Neuronal stem cell (in vitro differentiated cells): Measurements from ENCODE around the gene CBX4.

Experiments
- DNase-seq: peaks from one replicate; pipeline ENCODE4 v3.0.0-alpha.2; 2013; ENCODE audit warnings: low spot score
- H2AFZ ChIP-seq: one replicate; pipeline ENCODE4 v1.6.1; 2013; ENCODE audit warnings: mild to moderate bottlenecking, low read length, inconsistent platforms
- H2AK5ac ChIP-seq: 2 replicates; pipeline ENCODE4 v1.6.1; 2013; ENCODE audit warnings: low read depth, mild to moderate bottlenecking, inconsistent platforms, low read length, moderate library complexity, mixed read lengths
- H2BK120ac ChIP-seq: 2 replicates; pipeline ENCODE4 v1.6.1; 2013; ENCODE audit warnings: low read depth, mild to moderate bottlenecking, inconsistent platforms, low read length, moderate library complexity, mixed read lengths
- H2BK12ac ChIP-seq: one replicate; pipeline ENCODE4 v1.6.1; 2013; ENCODE audit warnings: low read length, inconsistent platforms
- H2BK15ac ChIP-seq: 2 replicates; pipeline ENCODE4 v1.6.1; 2013; ENCODE audit warnings: mild to moderate bottlenecking, low read length, inconsistent platforms, mixed read lengths
- H2BK5ac ChIP-seq: one replicate; pipeline ENCODE4 v1.6.1; 2013; ENCODE audit warnings: inconsistent platforms, mild to moderate bottlenecking, low read length, moderate library complexity
- H3K14ac ChIP-seq: one replicate; pipeline ENCODE4 v1.6.1; 2013; ENCODE audit warnings: low read length, inconsistent platforms
- H3K18ac ChIP-seq: 2 replicates; pipeline ENCODE4 v1.6.1; 2013; ENCODE audit warnings: low read length, inconsistent platforms
- H3K23ac ChIP-seq: 2 replicates; pipeline ENCODE4 v1.6.1; 2013; ENCODE audit warnings: low read depth, mild to moderate bottlenecking, mixed read lengths, low read length, inconsistent platforms; ENCODE audit not compliant: poor library complexity
- H3K27ac ChIP-seq: replicated peaks from 3 replicates; pipeline ENCODE4 v1.5.1; 2013; ENCODE audit warnings: low read length, inconsistent platforms
- H3K27me3 ChIP-seq, 3 experiments: 2 replicates each; pipeline ENCODE4 v1.6.1; 2013; ENCODE audit warnings: low read length in 3 of 3, mild to moderate bottlenecking in 2 of 3, inconsistent platforms in 1 of 3, low read depth in 1 of 3, mixed read lengths in 1 of 3, moderate library complexity in 1 of 3; ENCODE audit not compliant: control insufficient read depth in 3 of 3, insufficient read depth in 3 of 3
- H3K36me3 ChIP-seq, 2 donors: replicated peaks in 1 of 2; 2 replicates each; pipeline ENCODE4 v1.6.1; 2013; ENCODE audit warnings: low read length in 2 of 2; ENCODE audit not compliant: control insufficient read depth in 2 of 2, insufficient read depth in 2 of 2
- H3K4ac ChIP-seq: 2 replicates; pipeline ENCODE4 v1.6.1; 2013; ENCODE audit warnings: inconsistent platforms, mild to moderate bottlenecking, low read length, moderate library complexity
- H3K4me1 ChIP-seq, 2 donors: 1 replicate in 1 of 2; 2 replicates in 1 of 2; pipeline ENCODE4 v1.6.1; 2013; ENCODE audit warnings: low read length in 2 of 2, low read depth in 1 of 2; ENCODE audit not compliant: control insufficient read depth in 2 of 2, insufficient read depth in 1 of 2
- H3K4me2 ChIP-seq: one replicate; pipeline ENCODE4 v1.6.1; 2013; ENCODE audit warnings: mild to moderate bottlenecking, low read length, inconsistent platforms; ENCODE audit not compliant: insufficient read depth, poor library complexity, severe bottlenecking
- H3K4me3 ChIP-seq, 2 donors: 2 replicates each; pipeline ENCODE4 v1.5.1; 2013; ENCODE audit warnings: low read length in 2 of 2, mild to moderate bottlenecking in 2 of 2, inconsistent platforms in 1 of 2, moderate library complexity in 1 of 2
- H3K79me1 ChIP-seq: one replicate; pipeline ENCODE4 v1.6.1; 2013; ENCODE audit warnings: low read depth, mild to moderate bottlenecking, inconsistent platforms, low read length, moderate library complexity
- H3K9ac ChIP-seq: one replicate; pipeline ENCODE4 v1.6.1; 2013; ENCODE audit warnings: mild to moderate bottlenecking, low read depth, low read length, inconsistent platforms; ENCODE audit not compliant: poor library complexity
- H3K9me3 ChIP-seq, 2 donors: replicated peaks in 1 of 2; 2 replicates each; pipeline versions ENCODE3 to v1.6.1; 2013; ENCODE audit warnings: low read length in 2 of 2, mild to moderate bottlenecking in 2 of 2, inconsistent platforms in 1 of 2, low read depth in 1 of 2, mixed read lengths in 1 of 2, moderate library complexity in 1 of 2; ENCODE audit not compliant: control insufficient read depth in 2 of 2, insufficient read depth in 1 of 2
- H4K8ac ChIP-seq: one replicate; pipeline ENCODE4 v1.6.1; 2013; ENCODE audit warnings: low read depth, mild to moderate bottlenecking, inconsistent platforms, low read length, moderate library complexity
- H4K91ac ChIP-seq: one replicate; pipeline ENCODE4 v1.6.1; 2013; ENCODE audit warnings: low read length, low read depth, mild to moderate bottlenecking, inconsistent platforms; ENCODE audit not compliant: poor library complexity
- WGBS, 2 donors: extraction: QIAGEN DNeasy Blood & Tissue Kit; methylation state at CpG; one replicate each; pipeline ENCODE4 v1.1.7; 2013; ENCODE audit warnings: missing lambda C conversion rate in 2 of 2, mixed read lengths in 1 of 2; ENCODE audit not compliant: insufficient read length in 2 of 2, insufficient replicate concordance in 1 of 2; ENCODE audit errors: extremely low coverage in 2 of 2; 5-methylcytosine and 5-hydroxymethylcytosine counted together

The CBX4 gene

GRCh38 chr17:79785017-79785899 lies 54.0 kb downstream of the CBX4 start:
- Histone ChIP-seq H2BK12ac (no peak overlapping the region), H3K4me2 (no peak overlapping the region), H2BK15ac (no peak overlapping the region), H3K4me1 (peaks cover 13 to 22% of the 10 kb centered on the region in 2 donors), H3K4ac (no peak overlapping the region), H3K9ac (peak overlapping the region; percentile 26), H2AFZ (no peak overlapping the region), H3K27me3 (peaks cover 3 to 16% (median 4%) of the 10 kb centered on the region in 3 experiments), H2BK120ac (no peak overlapping the region), H3K79me1 (peaks cover 15% of the 10 kb centered on the region), H3K27ac (no peak overlapping the region), H4K91ac (no peak overlapping the region), H3K18ac (no peak overlapping the region), H3K23ac (peak overlapping the region; percentile 19), H3K9me3 (peaks cover 0 to under 1% of the 10 kb centered on the region in 2 donors), H4K8ac (no peak overlapping the region), H3K14ac (no peak overlapping the region), H2BK5ac (peak overlapping the region; percentile 5), H2AK5ac (no peak overlapping the region), H3K4me3 (no peak overlapping the region), H3K36me3 (peaks cover 50 to 62% of the 10 kb centered on the region in 2 donors)
- no CpG with 5 or more reads among the region's 17 CpGs for WGBS, 2 donors
- no peak for DNase-seq

- Histone ChIP-seq H2AK5ac (no peak overlapping the region), H3K4me1 (peaks cover 19 to 23% of the 10 kb centered on the region in 2 donors), H4K8ac (no peak overlapping the region), H3K36me3 (peaks cover 58 to 69% of the 10 kb centered on the region in 2 donors), H2BK15ac (no peak overlapping the region), H3K27me3 (peaks cover 0 to 8% (median 0%) of the 10 kb centered on the region in 3 experiments), H3K9me3 (no peaks in the 10 kb centered on the region), H3K14ac (no peak overlapping the region), H3K4ac (no peak overlapping the region), H2BK120ac (no peak overlapping the region), H4K91ac (no peak overlapping the region), H2AFZ (no peak overlapping the region), H3K18ac (no peak overlapping the region), H3K4me3 (no peak overlapping the region), H2BK5ac (no peak overlapping the region), H3K23ac (no peak overlapping the region), H2BK12ac (no peak overlapping the region), H3K4me2 (no peak overlapping the region), H3K79me1 (peaks cover 16% of the 10 kb centered on the region), H3K9ac (no peak overlapping the region), H3K27ac (no peak overlapping the region)
- no peak for DNase-seq
- WGBS, 2 donors = no CpG with 5 or more reads among the region's 31 CpGs
Measured at GRCh38 chr17:79784353-79785016, 54.8 kb downstream of the CBX4 start.

- no peak overlapping the region for H2BK120ac ChIP-seq
- no peak overlapping the region for H3K14ac ChIP-seq
- H3K36me3 ChIP-seq = peaks cover 59 to 75% of the 10 kb centered on the region in 2 donors
- no peak for DNase-seq
- H3K4me1 ChIP-seq = peaks cover 17 to 26% of the 10 kb centered on the region in 2 donors
- no peak overlapping the region for H3K27ac ChIP-seq
- peaks cover 0 to 3% (median 0%) of the 10 kb centered on the region in 3 experiments for H3K27me3 ChIP-seq
- H4K91ac ChIP-seq = no peak overlapping the region
- no peak overlapping the region for H3K4me2 ChIP-seq
- no peak overlapping the region for H4K8ac ChIP-seq
- no peak overlapping the region for H3K23ac ChIP-seq
- H3K4me3 ChIP-seq = no peak overlapping the region
- no peak overlapping the region for H2AK5ac ChIP-seq
- no peak overlapping the region for H2AFZ ChIP-seq
- H3K4ac ChIP-seq = no peak overlapping the region
- H2BK5ac ChIP-seq = no peak overlapping the region
- WGBS, 2 donors = no CpG with 5 or more reads among the region's 18 CpGs
- no peak overlapping the region for H2BK12ac ChIP-seq
- H2BK15ac ChIP-seq = no peak overlapping the region
- H3K18ac ChIP-seq = no peak overlapping the region
- H3K79me1 ChIP-seq = peaks cover 18% of the 10 kb centered on the region
- H3K9me3 ChIP-seq = no peaks in the 10 kb centered on the region
- no peak overlapping the region for H3K9ac ChIP-seq
Measured at GRCh38 chr17:79783891-79784290, 55.3 kb downstream of the CBX4 start.
